ENCODE data around the gene MAMDC4.
A peak's percentile ranks its signal among the peaks of the same experiment; 100 is the strongest.
"Not testable (repeated sequence)": the region's sequence is repeated elsewhere in the genome, so short reads cannot be mapped to it uniquely, and the experiment has no call there.

Gene MAMDC4

DNA sequence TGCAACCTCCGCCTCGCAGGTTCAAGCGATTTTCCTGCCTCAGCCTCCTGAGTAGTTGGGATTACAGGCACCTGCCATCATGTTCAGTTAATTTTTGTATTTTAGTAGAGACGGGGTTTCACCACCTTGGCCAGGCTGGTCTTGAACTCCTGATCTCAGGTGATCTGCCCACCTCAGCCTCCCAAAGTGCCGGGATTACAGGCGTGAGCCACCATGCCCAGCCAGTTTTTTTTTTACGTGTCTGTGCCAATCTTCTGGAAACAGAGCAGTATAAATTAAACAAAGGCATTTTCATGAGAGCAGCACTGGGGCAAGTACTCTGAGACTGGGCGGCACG is 30.8 kb downstream of the MAMDC4 start:
- H3K4me1 ChIP-seq (ENCODE audit: insufficient read depth, low read length) = peaks cover 23% of the 10 kb centered on the region
- H3K36me3 ChIP-seq (ENCODE audit: insufficient read depth, low read length); H3K4me3 ChIP-seq (ENCODE audit: low read length); H3K27me3 ChIP-seq (ENCODE audit: insufficient read depth, low read length); H3K9me3 ChIP-seq (ENCODE audit: low read length); H2AFZ ChIP-seq (ENCODE audit: low read depth, low read length): not testable (repeated sequence)

DNA sequence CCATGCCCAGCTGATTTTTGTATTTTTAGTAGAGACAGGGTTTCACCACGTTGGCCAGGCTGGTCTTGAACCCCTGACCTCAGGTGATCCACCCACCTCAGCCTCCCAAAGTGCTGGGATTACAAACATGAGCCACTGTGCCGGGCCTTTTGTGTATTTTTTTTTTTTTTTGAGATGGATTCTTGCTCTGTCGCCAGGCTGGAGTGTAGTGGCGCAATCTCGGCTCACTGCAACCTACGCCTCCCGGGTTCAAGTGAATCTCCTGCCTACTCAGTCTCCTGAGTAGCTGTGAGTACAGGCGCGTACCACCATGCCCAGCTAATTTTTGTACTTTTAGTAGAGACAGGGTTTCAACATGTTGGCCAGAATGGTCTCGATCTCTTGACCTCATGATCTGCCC is 31.5 kb downstream of the MAMDC4 start:
- H3K4me3 ChIP-seq (ENCODE audit: low read length); H3K27me3 ChIP-seq (ENCODE audit: insufficient read depth, low read length); H3K36me3 ChIP-seq (ENCODE audit: insufficient read depth, low read length); H3K9me3 ChIP-seq (ENCODE audit: low read length); H2AFZ ChIP-seq (ENCODE audit: low read depth, low read length): not testable (repeated sequence)
- peaks cover 23% of the 10 kb centered on the region for H3K4me1 ChIP-seq (ENCODE audit: insufficient read depth, low read length)

- H3K9me3 ChIP-seq (ENCODE audit: low read length) = no peaks in the 10 kb centered on the region
- peak within 1 kb of the TSS; percentile 76 for H2AFZ ChIP-seq (ENCODE audit: low read depth, low read length)
- H3K27me3 ChIP-seq (ENCODE audit: insufficient read depth, low read length) = no peaks in the 10 kb centered on the region
- H3K4me3 ChIP-seq (ENCODE audit: low read length) = peak within 1 kb of the TSS; percentile 70
- H3K36me3 ChIP-seq (ENCODE audit: insufficient read depth, low read length) = peaks cover 14% of the 10 kb centered on the region
- H3K4me1 ChIP-seq (ENCODE audit: insufficient read depth, low read length) = peaks cover 23% of the 10 kb centered on the region
These were observed 33.9 kb downstream of the MAMDC4 start, which contains the start of gene TRAF2 for GRCh38 chr9:136885950-136886578. TRAF2 (plus strand) TSS chr9:136886516; CDS start chr9:136898741, 12,225 bp downstream.

GRCh38 chr9:136886610-136887597 is 34.8 kb downstream of the MAMDC4 start:
- H3K27me3 ChIP-seq (ENCODE audit: insufficient read depth, low read length) = no peaks in the 10 kb centered on the region
- H3K36me3 ChIP-seq (ENCODE audit: insufficient read depth, low read length) = peaks cover 14% of the 10 kb centered on the region
- H3K4me1 ChIP-seq (ENCODE audit: insufficient read depth, low read length) = peaks cover 16% of the 10 kb centered on the region
- H3K9me3 ChIP-seq (ENCODE audit: low read length) = no peaks in the 10 kb centered on the region
- peak overlapping the region; percentile 70 for H3K4me3 ChIP-seq (ENCODE audit: low read length)
- peak overlapping the region; percentile 76 for H2AFZ ChIP-seq (ENCODE audit: low read depth, low read length)

DNA sequence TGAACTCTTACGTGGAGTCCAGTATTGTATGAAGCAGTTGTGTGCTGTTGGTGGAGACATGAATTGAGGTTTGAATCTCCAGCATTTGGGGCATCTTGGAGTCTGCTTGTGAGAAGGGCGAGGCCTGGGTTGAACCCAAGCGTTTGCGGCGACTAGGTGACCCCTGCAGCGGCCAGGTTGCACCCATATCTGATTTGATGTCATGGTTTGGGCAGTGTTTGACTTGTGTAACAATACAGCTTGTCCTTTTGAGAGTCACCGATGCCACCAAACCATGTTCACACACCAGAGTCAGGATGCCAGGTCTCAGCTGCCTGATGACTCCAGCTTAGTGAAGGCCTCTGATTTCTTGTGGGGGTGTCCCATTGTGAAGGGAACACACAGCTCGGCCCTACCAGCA is 36.3 kb downstream of the MAMDC4 start:
- Histone ChIP-seq H3K4me1 (ENCODE audit: insufficient read depth, low read length) (peaks cover 7% of the 10 kb centered on the region), H3K36me3 (ENCODE audit: insufficient read depth, low read length) (peaks cover 14% of the 10 kb centered on the region), H3K9me3 (ENCODE audit: low read length) (no peaks in the 10 kb centered on the region), H3K27me3 (ENCODE audit: insufficient read depth, low read length) (no peaks in the 10 kb centered on the region), H2AFZ (ENCODE audit: low read depth, low read length) (no peak overlapping the region), H3K4me3 (ENCODE audit: low read length) (no peak overlapping the region)

- Histone ChIP-seq H3K4me1 (ENCODE audit: insufficient read depth, low read length) (peaks cover 7% of the 10 kb centered on the region), H3K27me3 (ENCODE audit: insufficient read depth, low read length) (no peaks in the 10 kb centered on the region), H3K4me3 (ENCODE audit: low read length) (no peak overlapping the region), H3K9me3 (ENCODE audit: low read length) (no peaks in the 10 kb centered on the region), H2AFZ (ENCODE audit: low read depth, low read length) (no peak overlapping the region), H3K36me3 (ENCODE audit: insufficient read depth, low read length) (peaks cover 14% of the 10 kb centered on the region)
These were observed 37.7 kb downstream of the MAMDC4 start for GRCh38 chr9:136889858-136890257.

- Histone ChIP-seq H2AFZ (ENCODE audit: low read depth, low read length) (no peak overlapping the region), H3K4me1 (ENCODE audit: insufficient read depth, low read length) (peaks cover 6% of the 10 kb centered on the region), H3K9me3 (ENCODE audit: low read length) (no peaks in the 10 kb centered on the region), H3K36me3 (ENCODE audit: insufficient read depth, low read length) (peaks cover 14% of the 10 kb centered on the region), H3K27me3 (ENCODE audit: insufficient read depth, low read length) (no peaks in the 10 kb centered on the region), H3K4me3 (ENCODE audit: low read length) (no peak overlapping the region)
These were observed 38.5 kb downstream of the MAMDC4 start for GRCh38 chr9:136890661-136891060.

DNA sequence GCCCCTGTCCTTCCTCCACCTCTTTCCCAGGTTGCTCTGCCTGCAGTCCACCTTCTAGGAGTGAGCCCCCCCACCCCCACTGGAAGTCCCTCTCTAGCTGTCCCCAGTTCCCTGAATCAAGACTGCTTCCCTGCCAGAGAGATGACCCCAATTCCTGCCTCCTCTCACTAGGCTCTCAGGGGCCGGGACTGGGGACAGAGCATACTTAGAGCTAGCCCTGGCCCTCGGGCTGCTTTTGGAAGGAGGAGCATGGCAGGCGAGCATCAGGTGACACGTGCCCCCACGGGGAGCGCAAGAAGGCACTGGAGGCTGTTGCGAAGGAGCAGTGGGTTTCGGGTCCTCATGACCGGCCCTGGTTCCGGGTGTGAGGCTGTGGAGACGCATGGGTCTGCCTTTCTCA is 43.9 kb downstream of the MAMDC4 start:
- H3K36me3 ChIP-seq (ENCODE audit: insufficient read depth, low read length) = peaks cover 17% of the 10 kb centered on the region
- no peaks in the 10 kb centered on the region for H3K9me3 ChIP-seq (ENCODE audit: low read length)
- no peak overlapping the region for H2AFZ ChIP-seq (ENCODE audit: low read depth, low read length)
- no peak overlapping the region for H3K4me3 ChIP-seq (ENCODE audit: low read length)
- H3K4me1 ChIP-seq (ENCODE audit: insufficient read depth, low read length) = no peaks in the 10 kb centered on the region
- no peaks in the 10 kb centered on the region for H3K27me3 ChIP-seq (ENCODE audit: insufficient read depth, low read length)

DNA sequence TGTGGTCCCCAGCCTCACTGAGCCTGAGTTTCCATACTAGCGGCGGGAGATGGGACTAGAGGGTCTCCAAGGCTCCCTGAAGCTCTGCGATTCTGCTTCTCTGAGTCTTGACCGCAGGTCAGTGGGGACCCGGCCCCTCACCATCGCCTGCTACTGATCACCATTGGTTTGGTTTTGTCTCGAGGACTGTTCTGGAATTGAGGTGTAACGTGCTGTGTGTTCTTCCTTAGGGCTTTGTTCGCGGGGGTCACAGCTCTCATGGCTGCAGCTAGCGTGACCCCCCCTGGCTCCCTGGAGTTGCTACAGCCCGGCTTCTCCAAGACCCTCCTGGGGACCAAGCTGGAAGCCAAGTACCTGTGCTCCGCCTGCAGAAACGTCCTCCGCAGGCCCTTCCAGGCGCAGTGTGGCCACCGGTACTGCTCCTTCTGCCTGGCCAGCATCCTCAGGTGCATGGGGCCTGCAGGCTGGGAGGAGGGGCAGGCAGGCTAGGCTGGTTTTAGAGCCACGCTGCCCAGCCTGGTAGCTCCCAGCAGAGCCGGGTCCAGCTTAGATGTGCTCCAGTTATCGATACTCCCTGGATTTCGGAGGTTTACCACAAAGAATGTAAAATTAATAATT is 46.4 kb downstream of the MAMDC4 start:
- Histone ChIP-seq H3K4me3 (ENCODE audit: low read length) (no peak overlapping the region), H3K36me3 (ENCODE audit: insufficient read depth, low read length) (peaks cover 32% of the 10 kb centered on the region), H2AFZ (ENCODE audit: low read depth, low read length) (no peak overlapping the region), H3K4me1 (ENCODE audit: insufficient read depth, low read length) (no peaks in the 10 kb centered on the region), H3K27me3 (ENCODE audit: insufficient read depth, low read length) (no peaks in the 10 kb centered on the region), H3K9me3 (ENCODE audit: low read length) (no peaks in the 10 kb centered on the region)

DNA sequence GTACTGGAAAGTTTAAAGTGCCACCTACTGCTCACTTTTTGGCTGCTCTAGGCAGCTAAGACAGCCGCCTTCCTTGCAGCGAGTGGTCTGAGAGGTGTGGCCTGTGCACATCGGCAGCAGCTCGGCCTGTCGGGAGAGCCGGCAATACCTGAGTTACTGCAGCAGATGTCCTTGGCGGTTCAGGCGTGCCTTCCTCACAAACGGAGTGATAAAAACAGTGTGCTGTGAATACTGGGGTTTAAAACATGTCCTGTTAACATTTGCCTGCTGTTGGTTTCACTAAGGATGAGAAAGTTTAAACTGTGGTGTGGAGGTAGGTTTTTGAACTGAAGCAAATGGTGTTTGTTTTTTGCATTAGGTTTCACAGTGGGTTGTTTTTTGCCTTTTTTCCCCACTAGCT is 47.0 kb downstream of the MAMDC4 start:
- H2AFZ ChIP-seq (ENCODE audit: low read depth, low read length) = no peak overlapping the region
- H3K36me3 ChIP-seq (ENCODE audit: insufficient read depth, low read length) = peaks cover 32% of the 10 kb centered on the region

DNA sequence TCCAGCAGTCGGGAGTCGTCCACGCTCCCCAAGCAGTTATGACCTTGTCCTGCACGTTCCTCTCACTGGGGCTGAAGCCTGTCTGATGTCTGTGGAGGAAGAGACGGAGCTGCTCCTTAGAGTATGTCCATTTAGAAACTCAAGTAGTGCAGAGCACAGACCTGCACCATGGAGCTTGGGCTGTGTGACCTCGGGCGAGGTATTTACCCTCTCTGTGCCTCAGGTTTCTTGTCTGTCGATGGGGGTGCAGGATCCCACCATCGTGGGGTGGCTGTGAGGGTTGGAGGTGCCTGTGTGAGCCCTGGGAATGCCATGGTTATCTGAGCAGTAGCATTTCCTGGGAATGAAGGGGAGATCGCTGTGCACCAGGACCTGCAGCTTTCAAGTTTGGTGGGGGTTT is 48.4 kb downstream of the MAMDC4 start:
- H2AFZ ChIP-seq (ENCODE audit: low read depth, low read length) = no peak overlapping the region
- H3K9me3 ChIP-seq (ENCODE audit: low read length) = no peaks in the 10 kb centered on the region
- H3K4me3 ChIP-seq (ENCODE audit: low read length) = no peak overlapping the region
- H3K36me3 ChIP-seq (ENCODE audit: insufficient read depth, low read length) = peaks cover 40% of the 10 kb centered on the region
- no peaks in the 10 kb centered on the region for H3K4me1 ChIP-seq (ENCODE audit: insufficient read depth, low read length)
- no peaks in the 10 kb centered on the region for H3K27me3 ChIP-seq (ENCODE audit: insufficient read depth, low read length)

More for the DNA sequence above, 47.0 kb downstream of the MAMDC4 start:
- H3K4me1 ChIP-seq (ENCODE audit: insufficient read depth, low read length) = no peaks in the 10 kb centered on the region
- no peaks in the 10 kb centered on the region for H3K27me3 ChIP-seq (ENCODE audit: insufficient read depth, low read length)
- no peaks in the 10 kb centered on the region for H3K9me3 ChIP-seq (ENCODE audit: low read length)
- no peak overlapping the region for H3K4me3 ChIP-seq (ENCODE audit: low read length)

DNA sequence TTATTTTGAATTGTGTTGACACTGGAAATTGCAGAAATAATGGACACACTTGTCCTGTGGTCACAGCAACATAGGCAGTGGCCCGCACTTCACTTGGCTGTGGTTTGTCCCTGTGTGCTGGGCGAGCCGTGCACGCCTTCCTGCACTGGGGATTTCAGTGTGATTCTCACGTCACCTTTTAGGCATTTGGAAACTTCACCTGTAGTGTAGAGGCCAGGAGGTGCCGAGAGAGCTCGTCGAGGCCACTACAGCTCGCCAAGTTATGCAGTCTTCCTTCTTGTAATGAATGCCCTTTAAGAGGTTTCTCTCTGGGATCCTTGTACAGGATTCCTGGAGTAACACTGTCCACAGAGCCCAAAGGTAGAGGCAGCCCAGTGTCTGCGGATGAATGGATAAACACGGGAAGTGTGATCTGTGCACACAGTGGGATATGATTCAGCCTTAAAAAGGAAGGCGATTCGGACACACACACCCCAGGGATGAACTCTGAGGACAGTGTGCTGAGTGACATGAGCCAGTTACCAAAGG is 48.9 kb downstream of the MAMDC4 start:
- Histone ChIP-seq H3K4me1 (ENCODE audit: insufficient read depth, low read length) (no peaks in the 10 kb centered on the region), H3K36me3 (ENCODE audit: insufficient read depth, low read length) (peaks cover 40% of the 10 kb centered on the region), H2AFZ (ENCODE audit: low read depth, low read length) (no peak overlapping the region), H3K27me3 (ENCODE audit: insufficient read depth, low read length) (no peaks in the 10 kb centered on the region), H3K4me3 (ENCODE audit: low read length) (no peak overlapping the region), H3K9me3 (ENCODE audit: low read length) (no peaks in the 10 kb centered on the region)

Data from neuron (in vitro differentiated cells).